GM21515 (cell line): ENCODE results near the gene RAB35.
"Not testable (repeated sequence)": the region's sequence is repeated elsewhere in the genome, so short reads cannot be mapped to it uniquely, and the experiment has no call there.

ENCODE experiments used
- ATAC-seq: cut with Tn5 transposase; IDR thresholded peaks from one replicate; pipeline ENCODE4 v1.9.1; 2021; ENCODE audit not compliant: unreplicated experiment

The RAB35 gene

DNA sequence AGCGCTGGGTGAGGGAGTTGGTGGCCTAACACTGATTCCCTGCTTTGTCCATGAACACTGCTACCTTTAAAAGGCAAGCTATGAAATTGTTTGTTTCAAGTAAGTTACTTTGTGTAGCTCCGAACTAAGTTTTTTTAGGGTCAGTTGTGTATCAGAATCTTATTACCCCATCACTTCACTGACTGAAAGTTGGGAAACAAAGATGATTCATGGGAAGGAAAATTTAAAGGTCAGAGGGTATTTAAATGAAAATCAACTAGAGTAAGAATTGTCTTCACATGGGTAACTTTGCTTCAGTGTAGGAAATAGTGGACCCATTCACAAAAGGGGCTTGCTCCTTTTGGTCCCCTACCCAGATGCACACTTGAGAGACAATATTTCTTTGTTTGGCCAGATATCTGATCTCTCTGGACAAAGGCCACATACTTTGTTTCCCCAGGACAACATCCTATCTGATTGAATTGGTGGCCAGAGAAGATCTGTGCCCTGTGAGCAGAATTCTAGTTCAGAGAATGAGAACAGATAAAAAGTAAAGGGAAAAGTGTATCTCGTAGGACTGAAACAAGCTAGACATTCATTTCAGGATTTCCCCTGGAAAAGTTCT, 53.5 kb downstream of the RAB35 start:
- ATAC-seq: no peak

DNA sequence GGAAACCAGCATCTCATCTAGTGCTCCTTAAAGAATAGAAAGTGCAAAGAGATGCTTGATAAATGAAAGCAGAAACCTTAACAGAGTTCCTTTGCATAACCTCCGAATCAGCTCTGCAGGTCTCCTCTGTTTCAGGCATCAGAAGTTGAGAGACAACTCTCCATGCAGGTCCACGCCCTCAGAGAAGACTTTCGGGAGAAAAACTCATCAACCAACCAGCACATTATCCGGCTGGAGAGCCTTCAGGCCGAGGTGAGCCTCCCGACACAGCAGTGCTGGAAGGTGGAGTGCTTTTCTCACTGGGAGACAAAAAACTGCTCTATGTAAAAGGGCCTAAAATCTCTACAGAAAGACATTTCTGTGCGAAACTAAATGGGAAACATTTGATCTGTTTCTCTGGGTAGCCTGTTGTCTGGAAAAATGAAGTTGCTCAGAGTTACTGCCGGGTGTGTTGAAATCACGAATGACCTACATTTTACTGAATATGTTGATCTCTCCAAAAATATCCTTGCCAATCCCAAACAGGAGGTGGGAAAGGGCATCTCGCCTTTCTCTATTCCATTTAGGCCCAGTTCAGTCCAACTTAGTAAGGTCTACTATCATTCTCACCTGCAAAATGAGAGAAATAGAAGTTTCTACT, 54.9 kb downstream of the RAB35 start:
- no peak for ATAC-seq

DNA sequence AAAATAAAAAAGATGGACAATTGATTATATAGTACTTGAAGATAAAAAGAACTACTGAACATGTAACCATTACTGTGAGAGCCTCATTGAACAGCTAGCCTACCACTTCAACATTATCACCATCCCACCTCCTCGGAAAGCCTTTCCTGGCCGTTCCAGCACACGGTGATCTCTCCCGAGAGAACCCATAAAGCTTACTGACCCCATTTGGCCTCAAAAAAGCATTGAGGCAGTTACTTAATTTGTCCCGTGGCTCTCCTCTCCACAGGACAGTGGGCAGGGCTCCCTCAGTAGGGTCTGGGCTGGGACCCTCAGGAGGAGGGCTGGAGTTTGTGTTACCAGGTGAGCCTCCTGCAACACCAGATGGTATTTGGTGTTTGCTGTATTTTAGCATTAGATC, 55.8 kb downstream of the RAB35 start:
- ATAC-seq: no peak

DNA sequence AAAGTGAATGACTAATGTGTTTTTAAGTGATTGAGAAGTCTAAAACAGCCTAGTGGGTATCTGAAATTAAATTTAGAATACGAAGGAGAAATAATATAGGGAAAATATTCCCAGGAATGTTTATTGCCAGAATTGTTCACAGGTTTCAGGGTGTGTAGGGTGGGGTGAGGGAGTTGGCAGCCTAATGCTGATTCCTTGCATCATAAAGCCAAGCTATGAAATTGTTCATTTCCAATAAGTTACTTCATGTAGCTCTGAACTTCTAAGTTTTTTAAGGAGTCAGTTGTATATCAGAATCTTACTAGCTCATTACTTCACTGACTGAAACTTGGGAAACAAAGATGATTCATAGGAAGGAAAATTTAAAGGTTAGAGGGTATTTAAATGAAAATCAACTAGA, 56.4 kb downstream of the RAB35 start:
- ATAC-seq: no peak

DNA sequence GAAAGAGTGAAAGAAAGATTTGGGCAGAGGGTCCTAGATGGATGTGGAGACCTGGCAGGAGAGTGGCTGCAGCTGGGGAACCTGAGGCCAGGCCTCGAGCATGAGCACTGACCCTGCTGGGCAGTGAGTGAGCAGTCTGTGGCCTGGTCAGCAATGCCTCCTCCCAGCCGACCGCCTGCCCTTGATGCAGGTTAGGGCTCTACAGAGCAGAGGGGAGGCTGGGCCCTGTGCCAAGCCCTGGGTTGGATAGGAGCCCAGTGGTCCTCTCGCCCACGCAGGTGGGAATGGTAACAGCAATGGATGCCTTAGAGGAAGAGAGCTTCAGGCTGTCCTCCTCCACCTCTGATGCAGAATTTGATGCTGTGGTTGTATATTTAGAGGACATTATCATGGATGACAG, 59.8 kb downstream of the RAB35 start:
- ATAC-seq: no peak

DNA sequence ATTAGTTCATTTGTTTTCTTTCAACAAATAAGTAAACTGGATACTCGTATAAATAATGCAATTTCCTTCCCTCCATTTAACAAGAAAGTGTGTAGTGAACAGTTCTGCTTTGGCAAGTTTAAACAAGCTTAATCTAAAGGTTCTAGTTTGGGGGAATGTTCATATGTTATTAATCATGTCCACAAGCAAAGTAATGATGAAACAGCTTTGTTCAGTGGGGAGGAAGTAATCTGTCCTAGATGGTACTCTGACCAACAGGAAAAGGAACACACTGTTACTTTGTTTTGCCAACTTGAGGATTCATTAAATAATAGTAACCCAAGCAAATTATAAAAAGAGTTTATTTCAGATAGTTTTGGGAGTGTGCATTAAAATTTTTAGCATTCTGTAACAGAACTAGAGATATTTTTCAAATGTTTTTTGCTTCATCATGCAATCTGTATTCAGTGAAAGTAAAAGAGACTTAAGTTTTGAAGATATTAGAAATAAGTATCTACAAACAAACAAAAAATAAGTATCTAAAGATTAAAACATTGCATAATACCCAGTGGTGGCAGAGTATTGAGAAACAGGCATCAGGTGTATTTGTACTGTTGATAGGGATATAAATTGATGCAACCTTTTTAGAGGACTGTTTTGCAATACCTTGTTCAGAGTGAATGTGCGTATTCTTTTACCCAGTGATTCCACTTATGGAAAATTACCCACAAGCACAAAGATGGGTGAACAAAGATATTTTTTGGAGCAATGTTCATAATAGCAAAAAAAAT, 61.1 kb downstream of the RAB35 start:
- ATAC-seq: no peak

DNA sequence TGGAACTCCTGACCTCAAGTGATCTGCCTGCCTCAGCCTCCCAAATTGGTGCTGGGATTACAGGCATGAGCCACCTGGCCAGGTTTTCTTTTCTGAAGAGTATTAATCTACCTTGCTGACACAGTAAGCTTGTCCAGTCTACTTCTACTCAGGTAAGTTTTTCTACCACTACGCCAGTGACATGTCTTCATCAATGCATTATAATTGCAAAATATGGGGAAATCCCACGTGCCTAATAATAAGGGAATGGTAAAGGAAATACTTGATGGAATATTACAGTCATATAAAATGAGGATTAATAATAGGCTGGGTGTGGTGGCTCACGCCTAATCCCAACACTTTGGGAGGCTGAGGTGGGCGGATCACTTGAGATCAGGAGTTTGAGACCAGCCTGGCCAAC, 62.3 kb downstream of the RAB35 start:
- ATAC-seq: no peak

DNA sequence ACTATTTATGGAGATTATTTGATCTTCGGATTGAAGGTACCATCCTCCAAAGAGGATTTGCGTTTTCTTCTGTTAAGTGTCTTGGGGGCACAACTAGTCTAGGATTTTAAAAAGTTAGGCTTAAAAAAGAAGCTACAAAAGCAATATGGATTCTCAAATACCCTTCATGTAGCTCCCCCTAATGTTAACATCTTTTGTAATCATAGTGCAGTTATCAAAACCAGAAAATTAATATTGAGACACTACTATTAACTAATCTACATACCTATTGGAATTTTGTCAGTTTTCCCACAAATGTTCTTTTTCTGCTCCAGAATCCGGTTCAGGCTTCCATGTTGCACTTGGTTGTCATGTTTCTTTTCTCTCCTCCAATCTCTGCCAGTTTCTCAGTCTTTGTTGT, 65.0 kb downstream of the RAB35 start:
- ATAC-seq: no peak

DNA sequence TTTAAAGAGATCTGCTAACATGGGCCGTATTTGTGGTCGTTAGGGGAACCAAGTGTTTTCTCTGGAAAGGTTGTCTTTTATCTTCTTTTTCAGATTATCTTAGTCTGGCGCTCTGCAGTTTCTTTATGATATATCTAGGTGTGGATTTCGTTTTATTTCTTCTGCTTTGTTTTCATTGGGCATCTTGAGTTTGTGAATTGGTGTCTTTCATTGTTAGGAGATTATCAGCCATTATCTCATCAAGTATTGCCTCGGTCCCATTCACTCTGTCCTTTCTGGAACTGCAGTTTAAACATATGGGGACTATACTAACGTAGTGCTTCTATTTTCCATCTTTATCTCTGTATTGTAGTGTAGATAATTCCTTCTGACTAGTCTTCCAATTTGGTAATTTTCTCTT, 67.1 kb downstream of the RAB35 start:
- no peak for ATAC-seq

DNA sequence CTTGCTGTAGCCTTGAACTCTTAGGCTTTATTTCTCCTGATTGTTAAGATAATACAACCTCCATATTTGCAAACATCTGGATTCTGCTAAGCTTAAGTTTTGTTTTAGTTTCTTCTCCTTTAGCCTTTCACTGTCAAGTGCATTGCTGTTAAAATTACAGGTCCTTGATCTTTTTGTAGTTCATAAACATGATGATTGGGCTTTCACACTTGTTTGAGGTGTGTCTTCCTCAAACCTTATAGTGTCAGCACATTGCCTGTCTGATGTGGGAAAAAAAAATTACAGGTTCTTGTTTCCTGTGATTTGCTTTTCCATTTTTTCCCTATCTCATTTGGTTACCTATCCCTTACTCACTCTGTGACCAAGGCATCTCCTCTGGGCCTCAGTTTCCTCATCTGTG, 68.3 kb downstream of the RAB35 start:
- no peak for ATAC-seq

DNA sequence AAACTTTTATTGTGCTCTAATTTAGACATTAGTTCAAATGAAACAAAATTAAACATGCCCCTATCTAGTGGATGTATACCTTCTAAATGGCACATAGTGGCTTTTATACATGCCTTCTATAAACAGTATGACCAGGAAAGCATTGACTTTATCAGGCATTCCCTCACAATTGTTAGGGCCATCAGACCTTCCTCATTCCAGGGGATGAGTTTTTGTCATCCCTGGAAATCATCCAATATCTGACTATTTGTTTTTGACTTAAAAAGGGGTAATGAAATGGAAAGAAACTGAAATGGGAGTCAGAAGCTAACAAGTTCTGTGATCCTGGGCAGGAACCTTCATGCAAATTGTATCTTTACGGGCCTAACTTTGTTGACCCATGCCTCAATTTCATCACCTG, 69.5 kb downstream of the RAB35 start:
- no peak for ATAC-seq

DNA sequence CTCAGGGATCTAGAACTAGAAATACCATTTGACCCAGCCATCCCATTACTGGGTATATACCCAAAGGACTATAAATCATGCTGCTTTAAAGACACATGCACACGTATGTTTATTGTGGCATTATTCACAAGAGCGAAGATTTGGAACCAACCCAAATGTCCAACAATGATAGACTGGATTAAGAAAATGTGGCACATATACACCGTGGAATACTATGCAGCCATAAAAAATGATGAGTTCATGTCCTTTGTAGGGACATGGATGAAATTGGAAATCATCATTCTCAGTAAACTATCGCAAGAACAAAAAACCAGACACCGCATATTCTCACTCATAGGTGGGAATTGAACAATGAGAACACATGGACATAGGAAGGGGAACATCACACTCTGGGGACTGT, 71.2 kb downstream of the RAB35 start:
- not testable (repeated sequence) for ATAC-seq
